Adrenal gland (tissue), 5 donors: Measurements from ENCODE around the gene SH3BP1.

Experiments
- CTCF ChIP-seq, 6 experiments: fragments of 450-650 bp in 4 of 6; fragments of 200-600 bp in 2 of 6; sonication (generic) in 1 of 6; IDR thresholded peaks; 1 replicate in 5 of 6; 2 replicates in 1 of 6; pipeline versions ENCODE4 v1.5.1 to v1.8.0; 2016 to 2021; ENCODE audit warnings: antibody characterized with exemption in 6 of 6, mild to moderate bottlenecking in 2 of 6, moderate library complexity in 1 of 6
- POLR2A ChIP-seq, 2 donors: fragments of 450-650 bp; IDR thresholded peaks; one replicate each; pipeline ENCODE4 v1.6.1; 2017; ENCODE audit warnings: antibody characterized with exemption in 2 of 2, mild to moderate bottlenecking in 2 of 2, moderate library complexity in 1 of 2
- donor health status: DM: no; HTN: no; CAD: no.

- TF ChIP-seq CTCF (IDR thresholded peaks at IDR 0.05) (no peak), POLR2A (IDR thresholded peaks at IDR 0.05) (no peak)
Observed at GRCh38 chr22:37662039-37662438, 22.6 kb downstream of the SH3BP1 start.
